Measurements from ENCODE around the gene INTS15.

Gene INTS15

GRCh38 chr7:6589829-6590644, at the start of gene INTS15:
INTS15 (plus strand) TSS chr7:6590021; CDS start chr7:6590284, 263 bp downstream.
- peak; percentile 87 for DNase-seq (ENCODE audit: low spot score)

- DNase-seq (ENCODE audit: low spot score): no peak
These were observed 47.5 kb upstream of the INTS15 start for GRCh38 chr7:6542368-6542767.

- DNase-seq (ENCODE audit: low spot score): no peak
These were observed 44.3 kb upstream of the INTS15 start for GRCh38 chr7:6545398-6546126.

GRCh38 chr7:6546498-6547251, 43.1 kb upstream of the INTS15 start:
- no peak for DNase-seq (ENCODE audit: low spot score)

GRCh38 chr7:6547400-6547799, 42.4 kb upstream of the INTS15 start:
- DNase-seq (ENCODE audit: low spot score): no peak

- DNase-seq (ENCODE audit: low spot score): no peak
These were observed 38.8 kb upstream of the INTS15 start, which contains the start of gene GRID2IP for GRCh38 chr7:6551016-6551511. GRID2IP (minus strand) TSS chr7:6551461; CDS start chr7:6551436, 25 bp downstream.

- no peak for DNase-seq (ENCODE audit: low spot score)
These were observed 36.3 kb upstream of the INTS15 start for GRCh38 chr7:6553448-6554044.

GRCh38 chr7:6554848-6555247, 35.0 kb upstream of the INTS15 start:
- no peak for DNase-seq (ENCODE audit: low spot score)

- DNase-seq (ENCODE audit: low spot score): no peak
These were observed 33.6 kb upstream of the INTS15 start for GRCh38 chr7:6556196-6556595.

GRCh38 chr7:6558837-6559236, 31.0 kb upstream of the INTS15 start:
- peak; percentile 46 for DNase-seq (ENCODE audit: low spot score)

- no peak for DNase-seq (ENCODE audit: low spot score)
These were observed 29.9 kb upstream of the INTS15 start for GRCh38 chr7:6559896-6560295.

GRCh38 chr7:6562106-6562505, 27.7 kb upstream of the INTS15 start:
- no peak for DNase-seq (ENCODE audit: low spot score)

- DNase-seq (ENCODE audit: low spot score): no peak
These were observed 25.7 kb upstream of the INTS15 start for GRCh38 chr7:6563936-6564770.

- DNase-seq (ENCODE audit: low spot score): no peak
These were observed 24.2 kb upstream of the INTS15 start for GRCh38 chr7:6565655-6566054.

- no peak for DNase-seq (ENCODE audit: low spot score)
These were observed 21.9 kb upstream of the INTS15 start for GRCh38 chr7:6567886-6568285.

GRCh38 chr7:6571160-6571779, 18.6 kb upstream of the INTS15 start:
- DNase-seq (ENCODE audit: low spot score): no peak

GRCh38 chr7:6575281-6576023, 14.4 kb upstream of the INTS15 start:
- no peak for DNase-seq (ENCODE audit: low spot score)

GRCh38 chr7:6576024-6576866, 13.6 kb upstream of the INTS15 start:
- no peak for DNase-seq (ENCODE audit: low spot score)

- DNase-seq (ENCODE audit: low spot score): peak; percentile 19
These were observed 12.9 kb upstream of the INTS15 start for GRCh38 chr7:6576867-6577368.

Data from kidney tubule cell (primary cell).